ENCODE measurements around the gene PACS2. TPM values are rescaled to one million over a fixed set of nuclear protein-coding genes. Genes with fewer than 3 reads are reported as not detected.

The PACS2 gene
- 20.3 to 30.9 TPM (median 24.2 TPM) in 5 replicates for total RNA-seq (2022; extraction: Qiagen RNA extraction; ENCODE audit: low read depth)

DNA sequence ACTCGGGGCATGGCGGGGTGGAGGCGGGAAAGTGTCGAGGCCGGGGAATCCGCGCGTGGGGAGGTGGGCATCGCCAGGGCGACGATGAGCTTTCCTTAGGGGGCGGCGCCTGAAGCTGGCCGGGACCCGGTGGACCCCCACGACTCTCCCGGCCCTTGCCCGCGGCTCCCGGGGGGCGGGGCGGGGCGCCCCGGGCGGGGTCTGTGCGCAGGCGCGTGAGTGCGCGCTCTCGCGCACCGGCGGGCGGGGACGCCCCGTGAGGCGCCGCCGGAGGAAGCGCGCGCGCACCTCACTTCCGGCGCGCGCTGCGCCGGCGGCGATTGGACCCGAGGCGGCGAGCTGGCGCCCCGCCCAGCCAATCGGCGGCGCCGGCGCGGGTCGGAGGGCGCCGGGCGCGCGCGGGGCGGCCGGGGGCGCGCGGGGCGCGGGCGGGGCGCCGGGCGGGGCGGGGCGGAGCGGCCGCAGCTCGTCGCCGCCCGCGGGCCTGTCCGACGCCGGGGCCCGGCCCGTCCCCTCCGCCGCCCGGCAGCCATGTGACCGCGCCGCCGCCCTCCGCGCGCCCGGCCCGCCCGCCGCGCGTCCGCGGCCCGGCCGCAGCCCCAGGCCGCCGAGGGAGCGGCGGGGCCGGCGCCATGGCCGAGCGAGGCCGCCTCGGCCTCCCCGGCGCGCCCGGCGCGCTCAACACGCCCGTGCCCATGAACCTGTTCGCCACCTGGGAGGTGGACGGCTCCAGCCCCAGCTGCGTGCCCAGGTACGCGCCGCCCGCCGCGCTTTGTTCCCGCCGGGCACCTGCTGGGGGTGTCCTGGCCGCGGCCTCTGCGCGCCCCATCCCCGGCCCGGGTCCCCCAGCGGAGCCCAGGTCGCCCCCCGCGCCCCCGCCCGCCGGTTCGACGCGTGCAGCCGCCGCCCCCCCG, at the start of gene PACS2:
Gene PACS2, plus strand, starts transcription at position 462 of the 914 bp plus-strand sequence. Its CDS starts 171 bp downstream, at position 633.

DNA sequence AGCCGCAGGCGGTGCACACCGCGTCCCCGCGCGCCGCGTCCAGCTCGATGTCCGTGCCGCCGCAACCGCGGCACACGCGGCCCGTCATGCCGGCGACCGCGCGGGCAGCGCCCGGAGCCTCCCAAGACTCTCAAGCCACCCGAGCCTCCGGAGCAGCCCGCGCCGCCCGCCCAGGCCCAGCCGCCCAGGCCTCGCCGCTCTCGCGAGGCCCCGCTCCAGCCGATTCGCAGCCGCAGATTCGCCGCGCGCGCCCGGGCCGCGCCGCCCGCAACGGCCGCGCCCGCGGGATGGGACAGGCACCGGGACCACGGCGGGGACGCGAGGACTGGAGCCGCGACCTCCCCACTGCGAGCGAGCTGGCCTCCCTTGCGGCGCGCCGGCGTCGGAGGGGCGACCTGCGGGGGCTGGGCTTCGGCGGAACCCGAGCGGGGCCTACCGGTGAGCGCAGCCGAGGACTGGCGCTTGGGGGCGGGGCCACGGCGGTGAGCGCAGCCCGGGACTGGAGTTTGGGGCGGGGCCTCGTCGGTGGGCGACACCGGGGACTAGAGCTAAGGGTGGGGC, 13.9 kb upstream of the PACS2 start, which contains the start of gene BRF1:
Gene BRF1, minus strand, starts transcription at position 460 of the 561 bp plus-strand sequence. Its CDS starts 372 bp downstream, at position 88.

DNA sequence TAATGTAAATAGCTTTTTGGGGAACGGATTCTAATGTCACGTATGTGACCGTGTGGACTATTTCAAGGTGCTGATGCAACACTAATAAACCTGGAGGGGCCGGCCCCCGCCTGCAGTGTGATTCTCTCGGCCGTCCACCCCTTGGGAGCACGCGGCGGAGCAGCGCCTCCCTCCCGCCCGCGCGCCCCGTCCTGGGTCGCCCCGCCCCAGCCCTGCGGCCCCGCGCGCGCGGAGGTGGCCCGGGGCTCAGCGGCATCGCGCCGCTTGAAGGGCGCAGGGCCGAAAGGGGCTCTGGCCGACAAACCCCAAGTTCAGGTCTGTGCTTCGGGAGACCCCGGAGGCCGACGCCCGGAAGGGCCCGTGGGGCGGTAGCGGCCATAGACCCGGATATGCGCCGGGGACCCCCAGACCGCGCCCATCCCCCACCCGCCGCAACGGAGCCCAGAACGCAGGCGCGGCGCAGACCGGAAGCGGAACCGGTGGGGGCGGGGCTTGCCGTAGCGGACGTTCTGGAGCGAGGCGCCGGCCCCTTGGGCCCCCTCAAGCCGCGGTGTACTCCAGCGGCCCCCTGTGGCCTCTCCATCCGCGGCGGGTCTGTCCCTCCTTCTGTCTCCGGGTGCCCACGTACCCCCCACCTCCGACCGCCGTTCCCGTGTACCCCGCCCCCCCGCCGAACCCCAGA, 83.6 kb downstream of the PACS2 start, which contains the start of gene TEX22:
Gene TEX22, plus strand, starts transcription at position 495 of the 682 bp plus-strand sequence. CDS start 803 bp downstream, outside the sequence.

DNA sequence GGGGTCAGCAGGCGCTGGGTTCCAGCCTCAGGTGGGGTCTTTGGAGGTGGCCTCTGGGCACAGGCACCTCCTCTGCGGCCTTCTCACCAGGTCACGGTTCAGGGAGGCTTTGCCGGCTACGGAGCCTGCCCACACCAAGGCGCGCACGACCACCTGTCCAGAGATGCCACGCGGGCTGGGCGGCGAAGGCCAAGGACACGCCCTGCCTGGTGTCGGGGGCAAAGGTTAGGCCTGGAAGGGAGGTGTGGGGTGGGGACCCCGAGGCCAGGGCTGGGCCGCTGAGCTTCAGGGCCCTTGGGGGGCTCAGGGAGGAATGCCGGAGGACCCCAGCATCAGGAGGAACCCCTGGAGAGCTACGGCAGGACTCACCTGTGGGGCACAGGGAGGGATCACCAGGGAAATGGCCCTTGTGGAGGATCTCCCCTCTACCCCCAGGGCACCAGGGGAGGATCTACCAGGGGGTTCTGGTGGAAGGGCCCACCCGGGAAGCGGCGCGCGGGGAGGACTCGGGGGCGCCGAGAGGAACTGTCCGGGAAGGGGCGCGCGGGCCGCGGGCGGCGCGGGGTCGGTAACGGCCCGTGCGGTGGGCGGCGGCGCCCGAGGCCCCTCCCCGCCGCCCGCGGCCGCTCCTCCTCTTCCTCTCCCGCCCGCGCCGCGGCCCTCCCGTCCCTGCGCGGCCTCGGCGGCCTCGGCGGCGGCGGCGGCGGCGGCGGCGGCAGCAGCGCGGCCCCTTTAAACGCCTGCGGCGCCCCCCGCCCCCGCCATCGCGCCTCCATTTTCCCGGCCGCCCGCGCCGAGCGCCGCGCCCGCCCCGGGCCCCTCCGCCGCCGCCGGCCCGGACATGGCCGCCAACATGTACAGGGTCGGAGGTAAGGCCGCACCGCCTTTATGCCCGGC, 104.9 kb downstream of the PACS2 start, which contains the start of gene MTA1:
Gene MTA1, plus strand, starts transcription at position 633 of the 897 bp plus-strand sequence. Its CDS starts 209 bp downstream, at position 842.

Other genes with a start within 250 kb of the PACS2 start
- gene GPR132, start 249.3 kb upstream of the PACS2 start, total RNA-seq (2022; extraction: Qiagen RNA extraction; ENCODE audit: low read depth) = 0.34 to 0.81 TPM (median 0.51 TPM) in 5 replicates
- 16.8 to 25.0 TPM (median 21.5 TPM) in 5 replicates for gene JAG2, start 146.0 kb upstream of the PACS2 start, total RNA-seq (2022; extraction: Qiagen RNA extraction; ENCODE audit: low read depth)
- gene NUDT14, start 133.4 kb upstream of the PACS2 start, total RNA-seq (2022; extraction: Qiagen RNA extraction; ENCODE audit: low read depth) = 20.5 to 44.8 TPM (median 40.8 TPM) in 5 replicates
- gene BTBD6, start 66.2 kb upstream of the PACS2 start, total RNA-seq (2022; extraction: Qiagen RNA extraction; ENCODE audit: low read depth) = 28.9 to 42.9 TPM (median 40.2 TPM) in 5 replicates
- 22.2 to 28.9 TPM (median 27.6 TPM) in 5 replicates for gene BRF1, start 13.7 kb upstream of the PACS2 start, total RNA-seq (2022; extraction: Qiagen RNA extraction; ENCODE audit: low read depth)
- 0.08 to 0.28 TPM (median 0.22 TPM) in 4 of 5 replicates, not detected in the other for gene TEX22, start 83.8 kb downstream of the PACS2 start, total RNA-seq (2022; extraction: Qiagen RNA extraction; ENCODE audit: low read depth)
- 57.8 to 88.0 TPM (median 75.8 TPM) in 5 replicates for gene MTA1, start 105.1 kb downstream of the PACS2 start, total RNA-seq (2022; extraction: Qiagen RNA extraction; ENCODE audit: low read depth)
- gene CRIP2, start 160.1 kb downstream of the PACS2 start, total RNA-seq (2022; extraction: Qiagen RNA extraction; ENCODE audit: low read depth) = 92.8 to 162 TPM (median 146 TPM) in 5 replicates
- gene CRIP1, start 172.1 kb downstream of the PACS2 start, total RNA-seq (2022; extraction: Qiagen RNA extraction; ENCODE audit: low read depth) = 1,651 to 1,885 TPM (median 1,685 TPM) in 5 replicates
- gene TEDC1, start 176.5 kb downstream of the PACS2 start, total RNA-seq (2022; extraction: Qiagen RNA extraction; ENCODE audit: low read depth) = 32.7 to 51.3 TPM (median 43.3 TPM) in 5 replicates
- 3.2 to 9.7 TPM (median 9.0 TPM) in 5 replicates for gene TMEM121, start 211.8 kb downstream of the PACS2 start, total RNA-seq (2022; extraction: Qiagen RNA extraction; ENCODE audit: low read depth)

Data from A549 treated with CpdA at 1 μM for 4 hours (cell line).